KG1 (cell line): ENCODE measurements around the gene MAMLD1.

ENCODE experiments used
- DNase-seq: peaks from one replicate; lab custom pipeline; 2025; lab: John Stamatoyannopoulos, UW

MAMLD1 gene

GRCh38 chrX:150405576-150405975 lies 42.5 kb downstream of the MAMLD1 start:
- DNase-seq, result no peak

- DNase-seq, result no peak
Measured at GRCh38 chrX:150406596-150406995, 43.5 kb downstream of the MAMLD1 start.

- no peak for DNase-seq
Measured at GRCh38 chrX:150408007-150408406, 44.9 kb downstream of the MAMLD1 start.

- DNase-seq, result no peak
Measured at GRCh38 chrX:150408561-150408960, 45.4 kb downstream of the MAMLD1 start.

- DNase-seq, result no peak
Measured at GRCh38 chrX:150409486-150409885, 46.4 kb downstream of the MAMLD1 start.

- DNase-seq, result no peak
Measured at GRCh38 chrX:150409964-150410363, 46.8 kb downstream of the MAMLD1 start.

GRCh38 chrX:150410513-150410912 lies 47.4 kb downstream of the MAMLD1 start:
- DNase-seq, result no peak

- no peak for DNase-seq
Measured at GRCh38 chrX:150411656-150412055, 48.5 kb downstream of the MAMLD1 start.

- DNase-seq, result no peak
Measured at GRCh38 chrX:150414228-150414627, 51.1 kb downstream of the MAMLD1 start.

- DNase-seq, result no peak
Measured at GRCh38 chrX:150416469-150416868, 53.4 kb downstream of the MAMLD1 start.

GRCh38 chrX:150421816-150422215 lies 58.7 kb downstream of the MAMLD1 start:
- no peak for DNase-seq

- DNase-seq, result no peak
Measured at GRCh38 chrX:150429594-150429993, 66.5 kb downstream of the MAMLD1 start.

- no peak for DNase-seq
Measured at GRCh38 chrX:150436195-150436594, 73.1 kb downstream of the MAMLD1 start.

GRCh38 chrX:150438165-150438564 lies 75.0 kb downstream of the MAMLD1 start:
- no peak for DNase-seq

GRCh38 chrX:150446151-150446550 lies 83.0 kb downstream of the MAMLD1 start:
- no peak for DNase-seq

- DNase-seq, result no peak
Measured at GRCh38 chrX:150446995-150447394, 83.9 kb downstream of the MAMLD1 start.

GRCh38 chrX:150449313-150449712 lies 86.2 kb downstream of the MAMLD1 start:
- DNase-seq, result no peak

GRCh38 chrX:150450519-150451177 lies 87.5 kb downstream of the MAMLD1 start:
- DNase-seq, result no peak

- no peak for DNase-seq
Measured at GRCh38 chrX:150451953-150452352, 88.8 kb downstream of the MAMLD1 start.

- no peak for DNase-seq
Measured at GRCh38 chrX:150454083-150454482, 91.0 kb downstream of the MAMLD1 start.

GRCh38 chrX:150454508-150455214 lies 91.5 kb downstream of the MAMLD1 start:
- no peak for DNase-seq

GRCh38 chrX:150455215-150455608 lies 92.1 kb downstream of the MAMLD1 start:
- no peak for DNase-seq

GRCh38 chrX:150456466-150456865 lies 93.3 kb downstream of the MAMLD1 start:
- no peak for DNase-seq

GRCh38 chrX:150456941-150457340 lies 93.8 kb downstream of the MAMLD1 start:
- DNase-seq, result no peak
